HG02852 (cell line): ENCODE results near the gene ARMC6.
"Not testable (repeated sequence)": the region's sequence is repeated elsewhere in the genome, so short reads cannot be mapped to it uniquely, and the experiment has no call there.

Source experiments
- ATAC-seq: cut with Tn5 transposase; IDR thresholded peaks from one replicate; pipeline ENCODE4 v1.9.1; 2021; ENCODE audit warnings: mild to moderate bottlenecking, moderate library complexity; ENCODE audit not compliant: unreplicated experiment

The ARMC6 gene

GRCh38 chr19:19022380-19022961 is 10.9 kb upstream of the ARMC6 start:
- ATAC-seq: no peak

DNA sequence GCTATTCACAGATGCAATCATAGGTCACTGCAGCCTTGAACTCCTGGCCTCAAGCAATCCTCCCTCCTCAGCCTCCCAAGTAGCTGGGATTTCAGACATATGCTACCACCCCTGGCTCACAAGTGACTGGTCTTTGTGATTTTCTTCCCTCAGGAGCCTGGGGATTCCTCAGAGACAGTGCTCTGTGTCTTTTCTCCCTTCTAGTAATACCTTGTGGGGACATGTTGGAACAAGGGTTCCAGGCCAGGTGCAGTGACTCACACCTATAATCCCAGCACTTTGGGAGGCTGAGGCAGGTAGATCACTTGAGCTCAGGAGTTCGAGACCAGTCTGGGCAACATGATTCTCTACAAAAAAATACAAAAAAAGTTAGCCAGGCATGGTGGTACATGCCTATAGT is 10.0 kb upstream of the ARMC6 start:
- ATAC-seq: not testable (repeated sequence)

DNA sequence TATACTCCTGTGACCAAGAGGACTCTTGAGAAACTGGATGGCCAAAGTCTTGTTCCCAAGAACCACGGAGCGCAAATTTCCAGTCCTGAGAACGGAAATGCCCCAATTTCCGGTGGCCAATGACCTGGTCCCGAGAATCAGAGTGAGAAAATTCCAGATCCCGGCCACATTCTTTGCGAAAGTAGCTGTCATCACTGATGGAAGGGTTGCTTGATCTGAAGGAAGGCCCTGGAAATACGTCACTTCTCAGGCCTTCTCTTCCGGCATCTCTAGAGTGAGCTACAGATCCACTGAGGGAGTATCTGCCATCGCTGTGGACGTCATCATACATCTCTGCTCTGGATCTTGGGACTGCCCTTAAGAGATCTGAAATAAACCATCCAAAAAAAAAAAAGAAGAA is 7.5 kb upstream of the ARMC6 start:
- ATAC-seq: no peak

DNA sequence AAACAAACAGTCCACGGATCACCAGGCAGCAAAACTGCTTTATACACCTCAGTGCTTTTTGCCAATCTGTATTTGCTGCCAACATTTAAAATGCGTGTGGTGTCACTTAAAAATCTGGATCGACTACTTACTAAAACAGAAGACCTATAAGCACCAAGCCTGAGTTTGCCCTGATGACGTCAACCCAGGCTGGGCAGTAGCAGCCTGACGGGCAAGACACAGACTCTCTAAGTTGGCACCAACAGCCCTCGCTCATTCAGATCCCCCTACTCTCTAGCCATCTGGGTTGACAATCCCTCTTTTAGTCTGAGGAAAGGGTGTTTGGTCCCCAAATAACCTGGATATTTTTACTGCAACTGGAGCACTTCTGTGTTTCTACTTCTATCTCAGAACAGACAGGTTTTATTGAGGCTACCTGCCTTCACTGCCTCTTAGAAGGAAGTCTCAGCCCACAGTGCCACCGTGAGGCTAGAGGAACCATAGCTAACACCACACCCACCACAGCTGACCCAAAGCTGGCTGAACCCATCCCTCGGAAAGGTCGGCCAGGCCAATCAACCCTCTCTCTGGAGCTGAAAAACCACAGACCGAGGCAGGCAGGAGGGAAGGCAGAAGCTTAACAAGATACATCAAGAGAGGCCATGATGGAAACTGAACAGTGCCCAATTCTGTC is 7.0 kb upstream of the ARMC6 start:
- ATAC-seq: no peak

GRCh38 chr19:19027228-19027627 is 6.2 kb upstream of the ARMC6 start:
- no peak for ATAC-seq

- no peak for ATAC-seq
These were observed 4.9 kb upstream of the ARMC6 start for GRCh38 chr19:19028526-19028925.

GRCh38 chr19:19031891-19032290 is 1.5 kb upstream of the ARMC6 start:
- no peak for ATAC-seq

DNA sequence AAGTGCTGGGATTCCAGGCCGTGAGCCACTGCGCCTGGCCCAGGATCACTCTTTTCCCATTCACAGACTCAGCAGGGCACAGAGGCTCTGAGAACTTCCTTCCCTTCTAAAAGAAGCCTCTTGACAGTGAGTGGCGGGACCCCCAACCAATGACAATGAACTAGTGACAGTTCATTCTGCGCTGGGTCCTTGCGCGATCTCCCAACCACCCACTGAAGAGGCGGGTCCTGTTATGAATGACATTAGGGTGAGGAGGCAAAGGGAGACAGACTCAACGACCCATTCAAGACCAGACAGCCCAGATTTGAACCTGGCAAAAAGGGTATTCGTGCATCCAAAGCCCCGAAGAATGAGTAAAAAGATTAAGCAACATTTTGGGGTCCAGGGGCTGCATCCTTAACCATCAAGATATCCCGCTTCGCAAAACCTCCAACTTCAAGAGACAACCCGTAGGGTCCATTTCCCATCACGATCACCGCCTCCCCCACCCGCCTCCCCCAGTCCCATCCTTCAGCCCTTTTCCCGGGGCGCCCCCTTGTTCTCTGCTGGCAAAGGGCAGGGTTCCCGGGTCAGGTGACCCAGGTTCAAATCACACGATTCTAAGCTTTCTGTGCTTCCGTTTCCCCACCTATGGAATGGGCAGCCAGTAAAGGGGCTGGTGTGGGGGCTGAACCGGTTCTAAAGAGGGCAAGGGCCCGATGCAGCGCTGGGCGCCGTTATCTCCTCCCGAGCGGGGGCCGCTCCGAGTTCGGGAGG is 805 bp upstream of the ARMC6 start:
- peak; percentile 39 for ATAC-seq

- ATAC-seq: no peak
These were observed 302 bp upstream of the ARMC6 start for GRCh38 chr19:19033176-19033425.

- no peak for ATAC-seq
These were observed 811 bp downstream of the ARMC6 start for GRCh38 chr19:19034204-19034624.

DNA sequence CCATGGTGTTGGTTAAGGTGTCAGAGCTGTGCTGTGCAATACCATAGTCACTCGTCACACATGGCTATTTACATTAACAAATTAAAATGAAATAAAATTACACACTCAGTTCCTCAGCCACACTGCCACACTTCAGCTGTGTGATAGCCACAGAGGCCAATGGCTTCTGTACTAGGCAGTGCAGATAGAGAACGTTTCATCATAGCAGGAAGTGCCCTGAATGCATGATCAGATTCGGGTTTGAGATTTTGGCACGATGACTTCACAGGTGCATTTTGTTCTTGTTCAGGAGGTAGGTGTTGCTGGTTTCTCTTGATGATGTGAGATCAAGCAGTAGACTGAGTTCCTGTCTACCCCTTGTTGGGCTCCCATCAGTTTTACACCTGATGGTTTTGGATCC is 6.5 kb downstream of the ARMC6 start:
- no peak for ATAC-seq

DNA sequence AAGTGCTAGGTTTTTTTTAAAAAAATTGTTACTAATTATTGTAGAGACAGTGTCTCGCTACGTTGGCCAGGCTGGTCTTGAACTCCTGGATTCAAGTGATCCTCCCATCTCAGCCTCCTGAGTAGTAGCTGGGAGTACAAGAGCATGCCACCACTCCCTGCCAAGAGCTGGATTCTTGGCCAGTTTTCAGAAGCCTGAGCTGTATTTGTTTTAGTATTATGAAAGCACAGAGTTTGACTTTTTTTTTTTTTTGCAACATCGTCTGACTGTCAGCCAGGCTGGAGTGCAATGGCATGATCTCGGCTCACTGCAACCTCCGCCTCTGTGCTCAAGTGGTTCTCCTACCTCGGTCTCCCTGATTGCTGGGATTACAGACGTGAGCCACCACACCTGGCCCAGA is 7.0 kb downstream of the ARMC6 start:
- no peak for ATAC-seq

DNA sequence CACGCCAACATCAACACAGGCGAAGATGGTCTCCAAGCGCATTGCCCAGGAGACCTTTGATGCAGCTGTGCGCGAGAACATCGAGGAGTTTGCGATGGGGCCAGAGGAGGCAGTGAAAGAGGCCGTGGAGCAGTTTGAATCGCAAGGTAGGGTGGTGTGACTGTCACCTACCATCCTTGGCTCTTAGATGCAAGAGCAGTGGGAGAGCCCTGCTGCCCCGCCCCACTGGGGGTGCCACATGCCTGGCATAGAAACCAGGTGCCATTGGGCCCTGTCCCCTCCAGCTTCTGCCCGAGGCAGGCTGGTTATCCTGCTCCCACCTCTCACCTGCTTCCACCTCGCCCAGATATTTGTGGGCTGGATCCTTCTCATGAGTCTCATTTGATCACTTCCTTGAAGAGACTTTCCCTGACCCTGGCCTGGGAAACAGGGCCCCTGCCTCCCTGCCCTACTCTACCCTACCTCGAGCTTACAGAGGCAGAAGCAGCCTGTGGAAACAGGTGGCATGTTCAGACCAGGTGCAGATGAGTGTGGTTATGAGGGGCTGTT is 9.4 kb downstream of the ARMC6 start:
- ATAC-seq: no peak

GRCh38 chr19:19043481-19043880 is 10.1 kb downstream of the ARMC6 start:
- no peak for ATAC-seq

DNA sequence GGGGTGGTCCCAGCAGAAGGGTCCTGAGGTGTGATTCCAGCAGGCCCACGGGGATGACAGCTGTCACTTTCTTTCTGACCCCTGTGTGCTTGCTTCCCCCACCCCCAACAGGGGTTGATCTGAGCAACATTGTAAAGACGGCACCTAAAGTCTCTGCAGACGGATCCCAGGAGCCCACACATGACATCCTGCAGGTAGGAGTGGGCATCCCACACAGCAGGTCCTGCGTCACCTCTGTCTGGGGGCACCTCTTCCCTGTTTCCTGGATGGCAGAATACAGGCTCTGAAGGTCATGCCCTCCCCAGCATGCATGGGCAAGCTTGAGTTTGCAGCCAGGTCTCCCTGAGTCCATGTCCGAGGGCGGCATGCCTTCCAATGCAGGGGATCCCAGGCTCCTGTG is 10.5 kb downstream of the ARMC6 start:
- ATAC-seq: no peak

DNA sequence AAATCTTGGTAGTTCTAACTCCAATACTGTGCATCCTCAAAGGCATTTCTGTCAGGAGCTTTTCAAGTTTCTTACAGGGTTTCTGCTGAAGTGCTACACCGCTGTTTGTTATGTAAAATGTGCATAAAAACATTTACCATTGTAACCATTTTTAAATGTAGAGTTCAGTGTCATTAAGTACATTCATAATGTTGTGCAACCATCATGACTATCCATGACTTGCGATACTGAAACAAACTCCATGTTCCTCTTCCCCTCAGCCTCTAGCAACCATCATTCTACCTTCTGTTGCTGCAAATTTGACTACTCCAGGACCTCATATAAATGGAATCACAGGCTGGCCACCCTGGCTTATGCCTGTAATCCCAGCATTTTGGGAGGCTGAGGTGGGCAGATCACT is 16.0 kb downstream of the ARMC6 start:
- no peak for ATAC-seq

- ATAC-seq: no peak
These were observed 16.7 kb downstream of the ARMC6 start for GRCh38 chr19:19050104-19050503.

- ATAC-seq: no peak
These were observed 17.3 kb downstream of the ARMC6 start for GRCh38 chr19:19050731-19051130.

DNA sequence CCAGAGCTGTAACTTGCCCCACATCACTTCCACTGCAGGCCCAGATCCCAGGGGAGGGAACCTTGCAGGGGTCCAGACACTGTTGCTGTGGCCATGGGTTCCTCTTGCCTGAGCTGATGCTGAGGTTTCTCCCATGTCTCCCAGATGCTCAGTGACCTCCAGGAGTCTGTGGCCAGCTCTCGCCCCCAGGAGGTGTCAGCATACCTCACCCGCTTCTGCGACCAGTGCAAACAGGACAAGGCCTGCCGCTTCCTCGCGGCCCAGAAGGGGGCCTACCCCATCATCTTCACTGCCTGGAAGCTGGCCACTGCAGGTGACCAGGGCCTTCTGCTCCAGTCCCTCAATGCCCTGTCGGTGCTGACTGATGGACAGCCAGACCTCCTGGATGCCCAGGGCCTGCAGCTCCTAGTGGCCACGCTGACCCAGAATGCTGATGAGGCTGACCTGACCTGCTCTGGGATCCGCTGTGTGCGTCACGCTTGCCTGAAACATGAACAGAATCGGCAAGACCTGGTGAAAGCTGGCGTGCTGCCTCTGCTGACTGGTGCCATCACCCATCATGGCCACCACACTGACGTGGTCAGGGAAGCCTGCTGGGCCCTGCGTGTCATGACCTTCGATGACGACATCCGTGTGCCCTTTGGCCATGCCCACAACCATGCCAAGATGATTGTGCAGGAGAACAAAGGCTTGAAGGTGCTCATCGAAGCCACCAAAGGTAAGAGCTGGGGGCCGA is 18.2 kb downstream of the ARMC6 start:
- no peak for ATAC-seq

GRCh38 chr19:19052921-19053320 is 19.5 kb downstream of the ARMC6 start:
- no peak for ATAC-seq

GRCh38 chr19:19053508-19054314 is 20.3 kb downstream of the ARMC6 start:
- no peak for ATAC-seq
